Lung (tissue), 12 donors: ENCODE measurements around the gene CD109. TPM values are rescaled to one million over a fixed set of nuclear protein-coding genes. Genes with fewer than 3 reads are reported as not detected.
"Not testable (repeated sequence)": the region's sequence is repeated elsewhere in the genome, so short reads cannot be mapped to it uniquely, and the experiment has no call there.

Experiments used
- ATAC-seq: fragments of 200-7000 bp; cut with Tn5 transposase; one replicate; pipeline ENCODE4 v1.9.1; 2020; ENCODE audit warnings: moderate number of reproducible peaks; ENCODE audit not compliant: insufficient read depth, low FRiP score
- DNase-seq, 3 donors: peaks; one replicate each; pipeline ENCODE4 v3.0.0-alpha.2; 2013 to 2017
- H3K27ac ChIP-seq, 2 donors: one replicate each; pipeline ENCODE4 v1.5.1; 2013; ENCODE audit warnings: mild to moderate bottlenecking in 2 of 2, moderate library complexity in 2 of 2, control low read depth in 1 of 2, inconsistent platforms in 1 of 2, low read depth in 1 of 2, low read length in 1 of 2
- H3K27me3 ChIP-seq, 3 donors: one replicate each; pipeline ENCODE4 v1.5.1; 2013; ENCODE audit warnings: low read length in 2 of 3; ENCODE audit not compliant: control insufficient read depth in 3 of 3, insufficient read depth in 3 of 3
- H3K36me3 ChIP-seq, 4 donors: one replicate each; pipeline ENCODE4 v1.5.1; 2013; ENCODE audit warnings: low read length in 4 of 4, mild to moderate bottlenecking in 1 of 4, moderate library complexity in 1 of 4; ENCODE audit not compliant: control insufficient read depth in 4 of 4, insufficient read depth in 4 of 4
- H3K4me1 ChIP-seq, 5 donors: one replicate each; pipeline ENCODE4 v1.5.1; 2013; ENCODE audit warnings: low read length in 5 of 5, mild to moderate bottlenecking in 2 of 5, moderate library complexity in 1 of 5; ENCODE audit not compliant: control insufficient read depth in 5 of 5, insufficient read depth in 5 of 5
- H3K4me3 ChIP-seq: one replicate; pipeline ENCODE4 v1.5.1; 2013; ENCODE audit warnings: mild to moderate bottlenecking, control low read depth, moderate library complexity
- H3K9ac ChIP-seq, 2 donors: one replicate each; pipeline ENCODE4 v1.5.1; 2013; ENCODE audit warnings: low read length in 2 of 2, control low read depth in 1 of 2; ENCODE audit not compliant: insufficient read depth in 1 of 2
- H3K9me3 ChIP-seq, 4 donors: one replicate each; pipeline ENCODE4 v1.5.1; 2013; ENCODE audit warnings: low read length in 3 of 4, mild to moderate bottlenecking in 1 of 4, moderate library complexity in 1 of 4; ENCODE audit not compliant: control insufficient read depth in 4 of 4, insufficient read depth in 3 of 4
- CTCF ChIP-seq: IDR thresholded peaks from 2 replicates; pipeline ENCODE4 v1.5.1; 2012; ENCODE audit warnings: mild to moderate bottlenecking; ENCODE audit errors: control extremely low read depth, extremely low read depth
- WGBS, 2 donors: extraction: QIAGEN DNeasy Blood & Tissue Kit; methylation state at CpG; one replicate each; pipeline ENCODE4 v1.1.7; 2013; 5-methylcytosine and 5-hydroxymethylcytosine counted together
- polyA plus RNA-seq, 2 donors: library from polyadenylated mRNA; stranded (reverse); fragments of 200-250 nt; gene quantifications; one replicate each; pipeline ENCODE4 v1.2.1, GENCODE V29; 2013
- total RNA-seq, 2 donors: library from RNA; depleted of rRNA in 1 of 2; stranded (reverse); fragments of >200 nt in 1 of 2; gene quantifications; one replicate each; pipeline ENCODE4 v1.2.1, GENCODE V29; 2014 to 2021
- donor health status: control.
- donor health status: control.
- donor health status: Bipolar disorder and iron deficiency.
- donor health status: healthy.
- donor health status: DM: yes; HTN: yes; CAD: no.

Gene CD109
- total and polyA plus RNA-seq, 4 donors, result 2.1 to 48.5 (median 11.7) TPM

GRCh38 chr6:73801652-73802268 is 105.8 kb downstream of the CD109 start:
- peaks cover 0 to 6% (median 2%) of the 10 kb centered on the region in 5 donors for H3K4me1 ChIP-seq
- no peak overlapping the region for H3K4me3 ChIP-seq
- H3K36me3 ChIP-seq, result no peaks in the 10 kb centered on the region
- 85 to 100% methylated on average over 1 of the region's 1 CpG for WGBS, 2 donors
- DNase-seq, result no peak
- TF ChIP-seq CTCF, result no peak
- no peak overlapping the region for H3K27ac ChIP-seq
- no peaks in the 10 kb centered on the region for H3K9me3 ChIP-seq
- H3K27me3 ChIP-seq, result no peaks in the 10 kb centered on the region
- no peak overlapping the region for H3K9ac ChIP-seq
- no peak for ATAC-seq

GRCh38 chr6:73802366-73802765 is 106.4 kb downstream of the CD109 start:
- Histone ChIP-seq H3K27ac (no peak overlapping the region), H3K4me1 (peaks cover 0 to 6% (median 2%) of the 10 kb centered on the region in 5 donors), H3K27me3 (no peaks in the 10 kb centered on the region), H3K4me3 (no peak overlapping the region), H3K9ac (no peak overlapping the region), H3K9me3 (no peaks in the 10 kb centered on the region), H3K36me3 (no peaks in the 10 kb centered on the region)
- no peak for DNase-seq
- no peak for TF ChIP-seq CTCF
- no peak for ATAC-seq
- WGBS, 2 donors, result 72 to 94% methylated on average over 2 of the region's 2 CpGs

- H3K4me3 ChIP-seq, result no peak overlapping the region
- H3K9me3 ChIP-seq, result no peaks in the 10 kb centered on the region
- H3K9ac ChIP-seq, result no peak overlapping the region
- no peak for TF ChIP-seq CTCF
- no peaks in the 10 kb centered on the region for H3K36me3 ChIP-seq
- DNase-seq, result peak in 1 of 3 donors; percentile 29
- H3K27ac ChIP-seq, result no peak overlapping the region
- no peaks in the 10 kb centered on the region for H3K27me3 ChIP-seq
- no peak for ATAC-seq
- 56 to 62% methylated on average over 5 of the region's 5 CpGs for WGBS, 2 donors
- peaks cover 0 to 6% (median 0%) of the 10 kb centered on the region in 5 donors for H3K4me1 ChIP-seq
Measured at GRCh38 chr6:73803562-73804241, 107.7 kb downstream of the CD109 start.

- ATAC-seq, H3K9ac ChIP-seq, H3K9me3 ChIP-seq, DNase-seq, H3K36me3 ChIP-seq, H3K4me3 ChIP-seq, H3K27me3 ChIP-seq, H3K27ac ChIP-seq, H3K4me1 ChIP-seq: not testable (repeated sequence)
- 77 to 85% methylated on average over 7 of the region's 7 CpGs for WGBS, 2 donors
Measured at GRCh38 chr6:73805221-73805620, 109.2 kb downstream of the CD109 start.

GRCh38 chr6:73805982-73806381 is 110.0 kb downstream of the CD109 start:
- not testable (repeated sequence) for H3K4me3 ChIP-seq, H3K4me1 ChIP-seq, ATAC-seq, H3K9ac ChIP-seq, H3K36me3 ChIP-seq, H3K27ac ChIP-seq, H3K27me3 ChIP-seq, H3K9me3 ChIP-seq, DNase-seq
- WGBS, 2 donors, result 85 to 97% methylated on average over 2 to 3 of the region's 4 CpGs
